HG03175 (cell line): ENCODE results near the gene UNKL.
"Not testable (repeated sequence)": the region's sequence is repeated elsewhere in the genome, so short reads cannot be mapped to it uniquely, and the experiment has no call there.

Source experiments
- ATAC-seq: cut with Tn5 transposase; IDR thresholded peaks from one replicate; pipeline ENCODE4 v1.9.1; 2021; ENCODE audit warnings: mild to moderate bottlenecking, moderate library complexity; ENCODE audit not compliant: unreplicated experiment

Gene UNKL

GRCh38 chr16:1446296-1447080 lies 32.0 kb upstream of the UNKL start:
- no peak for ATAC-seq

- ATAC-seq: no peak
Measured at GRCh38 chr16:1445518-1446203, 31.2 kb upstream of the UNKL start.

DNA sequence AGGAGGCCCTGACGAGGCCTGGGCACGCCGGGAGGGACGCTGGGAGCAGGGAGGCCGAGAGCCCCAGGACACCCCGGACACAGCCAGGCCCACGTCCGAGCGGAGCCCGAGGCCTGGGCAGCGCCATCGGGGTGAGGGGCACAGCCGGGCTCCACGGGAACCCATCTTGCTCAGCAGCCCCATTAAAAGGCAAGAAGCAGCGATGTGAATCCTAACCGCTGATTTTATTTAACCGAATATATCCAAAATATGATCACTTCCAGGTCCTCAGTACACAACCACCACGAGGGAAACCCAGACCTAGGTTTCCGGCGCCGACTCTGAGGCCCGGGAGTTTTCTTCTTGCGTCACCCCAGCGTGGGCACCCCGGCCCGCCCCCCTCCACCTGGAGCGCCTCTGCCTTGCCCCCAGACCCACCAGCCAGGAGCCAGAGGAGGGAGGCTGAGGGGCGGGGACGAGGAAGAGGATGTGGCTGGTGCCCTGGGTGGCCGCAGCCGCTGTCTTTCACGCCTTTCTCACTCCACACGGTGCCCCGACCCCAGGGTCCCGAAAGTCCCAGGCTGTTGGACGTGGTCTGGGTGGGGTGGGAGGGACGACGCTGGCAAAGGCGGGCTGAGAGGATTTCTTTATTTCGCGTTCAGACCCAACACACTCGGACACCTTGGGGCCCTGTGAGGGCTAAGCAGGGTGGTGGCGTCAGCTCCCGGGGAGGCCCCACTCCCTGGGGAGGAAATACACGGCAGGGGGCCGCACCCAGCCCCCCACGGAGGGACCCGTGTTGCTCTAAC lies 30.4 kb upstream of the UNKL start:
- ATAC-seq: no peak

- no peak for ATAC-seq
Measured at GRCh38 chr16:1443980-1444729, 29.7 kb upstream of the UNKL start, which contains the start of gene CCDC154. CCDC154 (minus strand) TSS chr16:1444556; CDS start chr16:1444322, 234 bp downstream.

- no peak for ATAC-seq
Measured at GRCh38 chr16:1443403-1443973, 29.0 kb upstream of the UNKL start.

GRCh38 chr16:1442697-1443096 lies 28.2 kb upstream of the UNKL start:
- ATAC-seq: no peak

- no peak for ATAC-seq
Measured at GRCh38 chr16:1441391-1441829, 26.9 kb upstream of the UNKL start.

- ATAC-seq: not testable (repeated sequence)
Measured at GRCh38 chr16:1439699-1440074, 25.2 kb upstream of the UNKL start.

GRCh38 chr16:1439058-1439698 lies 24.7 kb upstream of the UNKL start:
- ATAC-seq: no peak

GRCh38 chr16:1438229-1439057 lies 23.9 kb upstream of the UNKL start:
- ATAC-seq: no peak

DNA sequence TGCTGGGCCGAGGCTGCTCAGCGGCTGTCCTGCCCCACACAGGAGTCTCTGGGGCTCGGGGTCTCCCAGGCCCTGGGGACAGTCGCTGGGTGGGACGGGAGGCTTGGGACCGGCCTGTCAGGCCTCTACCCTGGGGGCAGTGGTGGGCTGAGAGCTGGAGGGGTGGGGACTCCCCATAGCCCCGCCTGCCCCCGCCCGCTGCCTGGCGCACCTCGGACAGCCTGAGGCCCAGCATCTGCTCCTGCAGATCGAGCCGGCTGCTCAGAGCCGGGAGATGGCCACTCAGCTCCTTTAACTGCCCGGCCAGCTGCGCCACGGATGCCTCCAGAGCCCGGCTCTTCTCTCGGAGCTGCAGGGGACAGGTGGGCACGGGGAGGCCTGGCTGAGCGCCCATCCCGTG lies 23.1 kb upstream of the UNKL start:
- no peak for ATAC-seq

- no peak for ATAC-seq
Measured at GRCh38 chr16:1436731-1437355, 22.3 kb upstream of the UNKL start.

DNA sequence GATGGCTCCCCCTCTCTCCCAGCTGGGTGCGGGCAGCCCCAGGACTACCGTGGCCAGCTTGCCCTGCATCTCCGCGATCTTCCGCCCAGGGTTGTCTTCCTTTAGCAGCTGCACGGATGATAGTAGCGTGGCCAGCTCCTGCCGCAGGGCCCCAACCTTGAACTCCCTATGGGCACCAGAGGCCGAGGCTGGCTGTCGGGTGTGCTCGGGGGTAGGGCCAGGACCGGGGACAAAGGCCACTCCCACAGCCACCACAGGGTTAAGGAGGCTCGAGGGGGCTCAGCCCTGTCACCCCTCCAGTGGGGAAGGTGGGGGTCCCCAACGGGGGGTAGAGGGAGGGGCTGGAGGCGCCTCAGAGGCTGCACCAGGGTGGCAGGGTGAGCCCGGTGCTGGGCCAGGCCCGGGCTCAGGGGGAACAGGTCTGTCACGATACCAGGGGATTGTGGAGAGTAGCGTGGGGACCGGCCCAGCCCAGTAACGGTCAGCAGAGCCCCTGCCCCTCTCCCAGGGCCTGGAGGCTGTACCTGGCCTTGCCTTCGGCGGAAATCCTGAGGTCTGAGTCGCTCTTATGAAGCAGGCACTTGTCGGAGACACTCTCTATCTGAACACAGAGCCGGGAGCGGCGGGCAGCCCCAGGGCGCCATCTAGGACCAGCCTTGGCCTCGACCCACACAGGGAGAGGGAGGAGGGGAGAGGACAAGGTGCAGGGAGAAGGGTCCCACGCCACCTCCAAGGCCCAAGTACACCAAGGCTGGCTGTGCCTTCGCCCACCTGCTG lies 21.6 kb upstream of the UNKL start:
- ATAC-seq: no peak

DNA sequence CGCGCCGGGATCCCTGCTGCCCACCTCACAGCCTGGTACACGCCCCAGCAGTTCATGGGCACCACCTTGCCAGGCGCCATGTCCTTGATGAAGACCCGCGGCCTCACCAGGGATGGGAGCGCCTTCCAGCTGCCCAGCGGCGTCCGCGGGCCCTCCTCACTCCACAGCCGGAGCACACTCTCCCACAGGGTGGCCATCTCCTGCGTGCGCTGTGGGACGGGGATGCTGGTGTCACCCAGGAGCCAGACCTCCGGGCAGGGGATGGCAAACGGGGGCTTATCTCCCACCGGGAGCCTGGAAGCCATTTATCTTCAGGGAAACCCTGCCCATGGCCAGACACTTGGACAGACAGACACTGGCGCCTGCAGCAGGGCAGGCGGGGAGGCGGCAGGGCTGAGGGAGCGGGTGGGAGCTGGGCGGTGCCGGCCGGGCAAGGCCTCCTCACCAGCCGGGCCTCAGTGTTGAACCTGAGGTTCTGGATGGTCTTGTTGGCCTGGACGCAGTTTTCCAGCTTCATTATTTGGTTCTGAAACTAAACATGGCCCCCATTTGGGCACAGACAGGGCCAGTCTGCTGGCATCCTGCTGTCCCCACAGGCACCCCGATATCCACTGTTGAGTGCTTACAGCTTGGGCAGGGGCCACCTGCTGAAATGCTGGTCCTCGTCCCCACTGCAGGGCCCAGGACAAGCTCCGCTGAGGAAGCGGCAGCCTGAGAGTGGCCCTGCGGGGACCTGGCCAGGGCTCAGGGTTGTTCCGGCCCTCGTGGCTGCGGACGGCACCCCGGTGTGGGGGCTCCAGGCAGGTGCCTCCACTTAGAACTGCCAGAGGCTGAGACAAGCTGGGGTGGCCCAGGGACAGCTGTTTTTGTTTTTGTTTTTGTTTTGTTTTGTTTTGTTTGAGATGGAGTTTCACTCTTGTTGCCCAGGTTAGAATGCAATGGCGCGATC lies 20.4 kb upstream of the UNKL start:
- ATAC-seq: no peak

GRCh38 chr16:1433756-1434155 lies 19.3 kb upstream of the UNKL start:
- no peak for ATAC-seq

DNA sequence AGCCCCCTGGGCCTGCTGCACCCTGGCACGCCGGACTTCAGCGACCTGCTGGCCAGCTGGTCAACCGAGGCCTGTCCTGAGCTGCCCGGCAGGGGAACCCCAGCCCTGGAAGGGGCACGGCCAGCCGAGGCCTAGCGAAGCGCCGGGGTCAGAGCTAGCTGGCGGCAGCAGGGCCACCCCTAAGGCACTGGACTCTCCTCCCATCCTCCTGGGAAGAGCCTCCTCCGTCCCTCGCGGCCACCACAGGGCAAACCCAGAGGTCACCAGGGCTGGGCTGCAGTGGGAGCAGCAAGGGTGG lies 18.7 kb upstream of the UNKL start:
- no peak for ATAC-seq
